MG63 (cell line): ENCODE data around the gene GRM7. TPM values are rescaled to one million over a fixed set of nuclear protein-coding genes. Genes with fewer than 3 reads are reported as not detected.

Source experiments
- DNase-seq: peaks from one replicate; pipeline ENCODE4 v3.0.0-alpha.2; 2020
- H3K27me3 ChIP-seq: fragments of 250-450 bp; sonication (Bioruptor Pico); 2 replicates; pipeline ENCODE4 v1.5.1; 2020; ENCODE audit warnings: mild to moderate bottlenecking, moderate library complexity
- H3K36me3 ChIP-seq: fragments of 250-450 bp; sonication (Bioruptor Pico); 2 replicates; pipeline ENCODE4 v1.5.1; 2020; ENCODE audit warnings: mild to moderate bottlenecking, moderate library complexity
- H3K4me3 ChIP-seq: fragments of 250-450 bp; sonication (Bioruptor Pico); 2 replicates; pipeline ENCODE4 v1.5.1; 2020; ENCODE audit warnings: mild to moderate bottlenecking, moderate library complexity
- H3K9me3 ChIP-seq: fragments of 250-450 bp; sonication (Bioruptor Pico); 2 replicates; pipeline ENCODE4 v1.5.1; 2020; ENCODE audit warnings: mild to moderate bottlenecking, moderate library complexity
- total RNA-seq: library from RNA; depleted of rRNA; stranded (reverse); fragments of >200 nt; shearing (Covaris generic); gene quantifications from 2 replicates; pipeline ENCODE4 v1.2.3, GENCODE V29; 2014; ENCODE audit warnings: low replicate concordance

GRM7 gene
- total RNA-seq, 1 experiment from 2014 or later, result not detected

DNA sequence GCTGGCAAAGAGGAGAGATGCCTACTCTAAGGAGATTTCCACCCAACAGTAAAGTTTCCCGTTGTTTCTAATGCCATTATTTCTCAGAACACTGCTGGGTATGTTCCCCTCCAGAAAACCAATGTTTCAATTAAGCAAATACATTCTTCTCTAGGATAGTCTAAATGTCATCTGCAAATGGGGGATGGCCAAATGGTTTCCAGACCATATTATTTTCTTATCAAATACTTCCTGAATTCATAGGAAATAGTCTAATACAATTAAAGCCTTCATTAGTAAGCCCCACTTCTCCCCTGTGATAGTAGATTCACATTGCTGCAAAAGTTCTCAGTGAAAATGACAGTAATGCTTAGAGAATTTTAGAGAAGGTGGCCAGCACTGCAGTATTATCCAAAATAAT is 716.6 kb downstream of the GRM7 start:
- DNase-seq, result no peak
- no peak overlapping the region for H3K4me3 ChIP-seq
- no peaks in the 10 kb centered on the region for H3K9me3 ChIP-seq
- no peaks in the 10 kb centered on the region for H3K27me3 ChIP-seq
- no peaks in the 10 kb centered on the region for H3K36me3 ChIP-seq

DNA sequence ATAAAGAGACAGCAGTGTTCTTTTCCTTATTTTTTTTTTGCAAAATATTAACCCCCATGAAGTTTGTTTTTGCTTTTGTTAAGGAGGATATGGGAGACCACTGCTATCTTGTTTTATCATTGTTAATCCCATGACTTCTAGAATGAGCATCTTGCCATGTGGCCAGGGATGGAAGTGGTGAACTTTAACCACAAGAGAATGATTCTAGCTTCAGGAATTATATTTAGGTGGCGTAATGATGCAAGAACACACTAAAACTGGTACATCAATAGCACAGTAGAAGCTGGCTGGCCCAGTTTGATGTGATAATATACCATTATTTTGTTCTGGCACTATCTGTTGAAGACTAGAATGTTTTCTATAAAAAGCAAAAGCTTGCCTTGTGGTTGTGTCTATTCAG is 720.9 kb downstream of the GRM7 start:
- no peak overlapping the region for H3K4me3 ChIP-seq
- no peaks in the 10 kb centered on the region for H3K27me3 ChIP-seq
- H3K9me3 ChIP-seq, result no peaks in the 10 kb centered on the region
- no peak for DNase-seq
- H3K36me3 ChIP-seq, result no peaks in the 10 kb centered on the region

- no peaks in the 10 kb centered on the region for H3K27me3 ChIP-seq
- no peaks in the 10 kb centered on the region for H3K36me3 ChIP-seq
- H3K4me3 ChIP-seq, result no peak overlapping the region
- no peaks in the 10 kb centered on the region for H3K9me3 ChIP-seq
- no peak for DNase-seq
Measured at GRCh38 chr3:7585052-7585451, 724.1 kb downstream of the GRM7 start.

DNA sequence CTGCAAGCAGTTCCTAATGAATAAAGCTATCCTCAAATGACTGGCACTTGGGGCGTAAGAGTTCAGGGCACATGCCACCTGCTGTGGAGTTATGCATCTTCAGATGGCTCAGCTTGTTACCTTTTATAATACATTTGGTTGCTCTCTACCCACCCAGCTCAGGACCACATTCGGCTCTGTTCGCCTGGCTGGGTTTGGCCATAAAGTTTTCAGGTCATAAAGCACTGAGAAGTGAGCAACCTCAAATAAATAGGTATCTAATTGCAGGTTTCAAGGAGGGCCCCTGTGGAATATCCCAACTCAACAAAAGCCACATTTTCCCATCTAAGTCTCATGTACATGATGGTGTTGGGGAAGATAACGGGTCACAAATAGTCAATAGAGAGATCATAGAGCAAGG is 727.3 kb downstream of the GRM7 start:
- no peak for DNase-seq
- no peak overlapping the region for H3K4me3 ChIP-seq
- no peaks in the 10 kb centered on the region for H3K36me3 ChIP-seq
- no peaks in the 10 kb centered on the region for H3K9me3 ChIP-seq
- no peaks in the 10 kb centered on the region for H3K27me3 ChIP-seq

GRCh38 chr3:7589526-7589925 is 728.6 kb downstream of the GRM7 start:
- no peaks in the 10 kb centered on the region for H3K27me3 ChIP-seq
- H3K4me3 ChIP-seq, result no peak overlapping the region
- no peak for DNase-seq
- no peaks in the 10 kb centered on the region for H3K9me3 ChIP-seq
- no peaks in the 10 kb centered on the region for H3K36me3 ChIP-seq

DNA sequence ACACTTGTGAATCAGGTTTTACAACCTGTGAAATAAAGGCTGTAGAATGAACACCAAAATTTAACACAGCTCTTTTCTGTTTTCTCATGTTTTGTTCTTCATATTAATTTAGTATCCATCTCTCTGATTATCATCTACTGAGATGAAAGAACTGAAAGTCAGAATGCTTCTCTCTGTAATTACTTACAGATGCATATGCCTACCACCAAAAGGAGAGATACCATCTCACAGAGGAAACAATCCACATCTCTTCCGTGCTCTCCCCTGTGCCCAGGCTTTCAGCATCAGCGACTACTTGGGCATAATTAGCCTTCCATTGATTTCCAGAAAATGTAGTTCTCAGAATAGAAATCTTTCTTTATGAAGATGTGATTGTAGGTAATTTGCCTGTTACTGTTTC is 741.4 kb downstream of the GRM7 start:
- DNase-seq, result no peak
- H3K4me3 ChIP-seq, result no peak overlapping the region
- no peaks in the 10 kb centered on the region for H3K27me3 ChIP-seq
- H3K36me3 ChIP-seq, result no peaks in the 10 kb centered on the region
- no peaks in the 10 kb centered on the region for H3K9me3 ChIP-seq

GRCh38 chr3:7607083-7607482 is 746.2 kb downstream of the GRM7 start:
- Histone ChIP-seq H3K9me3 (no peaks in the 10 kb centered on the region), H3K4me3 (no peak overlapping the region), H3K36me3 (no peaks in the 10 kb centered on the region), H3K27me3 (no peaks in the 10 kb centered on the region)
- DNase-seq, result no peak

- no peak overlapping the region for H3K4me3 ChIP-seq
- DNase-seq, result no peak
- H3K36me3 ChIP-seq, result no peaks in the 10 kb centered on the region
- H3K27me3 ChIP-seq, result no peaks in the 10 kb centered on the region
- no peaks in the 10 kb centered on the region for H3K9me3 ChIP-seq
Measured at GRCh38 chr3:7607676-7608075, 746.8 kb downstream of the GRM7 start.

DNA sequence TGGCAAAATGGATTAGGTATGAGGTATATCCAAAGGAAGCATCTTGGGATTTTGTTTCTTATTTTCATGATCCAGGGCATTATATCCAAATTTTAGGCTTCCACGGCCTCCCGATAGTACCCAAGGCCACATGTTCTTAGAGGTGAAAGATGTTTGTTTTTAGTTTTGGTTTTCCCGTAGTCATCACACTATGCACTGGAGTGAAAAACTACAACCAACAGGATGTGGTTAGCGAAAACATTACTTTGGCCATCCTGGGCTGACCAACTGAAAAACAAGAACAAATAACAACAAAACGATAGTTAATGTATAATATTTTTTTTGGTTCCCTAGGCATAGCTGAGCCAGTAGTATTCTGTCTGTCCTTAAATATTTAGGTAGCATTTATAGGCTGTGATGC is 749.7 kb downstream of the GRM7 start:
- no peak for DNase-seq
- H3K4me3 ChIP-seq, result no peak overlapping the region
- no peaks in the 10 kb centered on the region for H3K27me3 ChIP-seq
- H3K9me3 ChIP-seq, result no peaks in the 10 kb centered on the region
- no peaks in the 10 kb centered on the region for H3K36me3 ChIP-seq

GRCh38 chr3:7615043-7615442 is 754.1 kb downstream of the GRM7 start:
- DNase-seq, result no peak
- no peaks in the 10 kb centered on the region for H3K27me3 ChIP-seq
- H3K4me3 ChIP-seq, result no peak overlapping the region
- H3K9me3 ChIP-seq, result no peaks in the 10 kb centered on the region
- H3K36me3 ChIP-seq, result no peaks in the 10 kb centered on the region

- no peak for DNase-seq
- no peaks in the 10 kb centered on the region for H3K27me3 ChIP-seq
- H3K4me3 ChIP-seq, result no peak overlapping the region
- H3K36me3 ChIP-seq, result no peaks in the 10 kb centered on the region
- H3K9me3 ChIP-seq, result no peaks in the 10 kb centered on the region
Measured at GRCh38 chr3:7618606-7619005, 757.7 kb downstream of the GRM7 start.

DNA sequence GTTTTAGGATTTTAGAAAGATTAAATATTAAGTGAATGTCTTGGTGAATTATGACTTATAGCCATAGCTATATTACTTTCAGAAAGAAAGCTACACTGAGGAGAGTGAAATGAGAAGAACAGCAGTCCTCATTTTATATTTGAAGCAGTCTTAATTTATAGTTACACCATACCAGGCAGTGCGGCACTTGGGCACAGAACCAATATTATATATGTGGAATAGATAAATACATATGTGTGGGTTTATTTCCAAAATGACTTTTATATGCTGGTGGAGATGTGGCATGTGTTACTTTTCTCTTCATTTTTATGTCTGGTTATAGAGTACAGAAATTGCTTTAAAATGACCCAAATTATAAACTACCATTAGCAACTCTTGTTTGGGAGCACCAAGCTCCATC is 759.5 kb downstream of the GRM7 start:
- H3K36me3 ChIP-seq, result no peaks in the 10 kb centered on the region
- no peaks in the 10 kb centered on the region for H3K9me3 ChIP-seq
- H3K4me3 ChIP-seq, result no peak overlapping the region
- no peak for DNase-seq
- no peaks in the 10 kb centered on the region for H3K27me3 ChIP-seq

- Histone ChIP-seq H3K27me3 (no peaks in the 10 kb centered on the region), H3K9me3 (no peaks in the 10 kb centered on the region), H3K4me3 (no peak overlapping the region), H3K36me3 (no peaks in the 10 kb centered on the region)
- DNase-seq, result no peak
Measured at GRCh38 chr3:7621046-7621630, 760.2 kb downstream of the GRM7 start.

- Histone ChIP-seq H3K9me3 (no peaks in the 10 kb centered on the region), H3K27me3 (no peaks in the 10 kb centered on the region), H3K36me3 (no peaks in the 10 kb centered on the region), H3K4me3 (no peak overlapping the region)
- DNase-seq, result no peak
Measured at GRCh38 chr3:7621651-7622050, 760.7 kb downstream of the GRM7 start.

GRCh38 chr3:7625021-7625420 is 764.1 kb downstream of the GRM7 start:
- Histone ChIP-seq H3K27me3 (no peaks in the 10 kb centered on the region), H3K36me3 (no peaks in the 10 kb centered on the region), H3K4me3 (no peak overlapping the region), H3K9me3 (no peaks in the 10 kb centered on the region)
- no peak for DNase-seq

DNA sequence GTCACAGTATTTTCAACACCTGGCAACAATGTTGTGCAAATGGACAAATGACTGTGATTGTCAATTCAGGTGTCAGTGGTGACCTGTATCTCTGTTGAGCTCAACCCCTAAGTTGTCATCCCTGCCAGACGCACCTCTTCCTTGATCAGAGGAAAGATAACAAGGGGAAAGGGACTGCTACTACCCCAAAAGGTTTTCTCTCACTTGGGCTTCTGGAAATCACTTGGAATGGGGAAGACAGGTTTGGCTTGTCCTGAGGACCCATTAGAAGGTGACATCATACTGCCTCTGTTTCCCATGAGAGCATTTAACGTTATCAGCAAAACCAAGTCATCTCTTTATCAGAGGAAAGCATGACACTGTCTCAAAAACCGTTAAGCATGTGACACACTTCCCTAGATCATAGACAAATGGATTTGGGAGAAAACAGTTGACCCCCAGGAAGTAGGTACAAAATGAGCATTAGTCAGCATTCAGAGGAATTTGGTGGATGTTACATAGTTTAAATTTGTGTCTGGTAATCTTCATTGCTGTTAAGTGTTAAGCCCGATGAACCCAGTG is 769.5 kb downstream of the GRM7 start:
- Histone ChIP-seq H3K27me3 (no peaks in the 10 kb centered on the region), H3K4me3 (no peak overlapping the region), H3K9me3 (no peaks in the 10 kb centered on the region), H3K36me3 (no peaks in the 10 kb centered on the region)
- DNase-seq, result no peak

GRCh38 chr3:7630925-7631324 is 770.0 kb downstream of the GRM7 start:
- no peaks in the 10 kb centered on the region for H3K27me3 ChIP-seq
- no peaks in the 10 kb centered on the region for H3K9me3 ChIP-seq
- H3K36me3 ChIP-seq, result no peaks in the 10 kb centered on the region
- peak; percentile 2 for DNase-seq
- H3K4me3 ChIP-seq, result no peak overlapping the region

DNA sequence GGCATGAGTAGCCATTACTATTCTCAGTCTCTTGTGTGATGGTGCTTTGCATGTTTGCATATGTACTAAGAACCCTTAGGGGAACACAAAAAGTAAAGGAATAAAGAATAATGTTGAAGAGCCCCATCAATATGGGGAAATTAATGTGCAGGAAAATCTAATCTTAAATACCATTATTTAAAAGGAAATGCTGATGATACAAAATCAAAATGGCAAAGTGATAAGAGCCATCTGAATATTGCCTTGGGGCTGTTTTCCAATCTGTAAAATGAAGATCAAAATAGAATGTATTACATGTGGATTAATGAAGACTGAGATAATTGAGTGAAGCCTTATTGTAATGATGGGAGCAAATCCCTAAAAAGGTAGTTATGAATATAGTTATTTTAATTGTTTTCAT is 771.4 kb downstream of the GRM7 start:
- Histone ChIP-seq H3K9me3 (no peaks in the 10 kb centered on the region), H3K4me3 (no peak overlapping the region), H3K36me3 (no peaks in the 10 kb centered on the region), H3K27me3 (no peaks in the 10 kb centered on the region)
- no peak for DNase-seq

DNA sequence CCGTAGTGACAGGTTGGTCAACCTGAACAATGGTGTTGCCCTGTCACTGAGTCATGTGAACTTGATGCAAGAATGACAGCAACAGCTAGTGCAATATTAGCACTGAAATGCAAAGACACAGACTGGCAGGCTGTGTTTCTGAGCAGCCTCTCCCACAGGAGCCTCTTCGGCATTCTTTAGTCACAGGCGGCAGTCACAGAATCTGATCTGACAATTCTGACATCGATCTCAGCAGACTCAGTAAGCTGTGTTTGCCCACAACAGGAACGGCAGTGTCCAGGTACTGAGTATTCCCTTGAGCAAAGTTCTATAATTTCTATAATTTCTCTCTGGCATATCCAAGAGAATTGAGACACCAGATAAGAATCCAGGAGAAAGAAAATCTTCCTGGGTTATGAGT is 776.8 kb downstream of the GRM7 start:
- Histone ChIP-seq H3K4me3 (no peak overlapping the region), H3K27me3 (no peaks in the 10 kb centered on the region), H3K36me3 (no peaks in the 10 kb centered on the region), H3K9me3 (no peaks in the 10 kb centered on the region)
- DNase-seq, result no peak
